H1 (cell line): ENCODE data around the gene MAP2K1. TPM values are rescaled to one million over a fixed set of nuclear protein-coding genes. Genes with fewer than 3 reads are reported as not detected.

ENCODE experiments used
- EZH2 ChIP-seq: fragments of 200-600 bp; sonication (generic); IDR thresholded peaks from 2 replicates; pipeline ENCODE4 v1.7.1; 2012; ENCODE audit warnings: low read depth, mild to moderate bottlenecking, moderate library complexity, low read length, inconsistent platforms; ENCODE audit not compliant: severe bottlenecking
- GTF2F1 ChIP-seq: IDR thresholded peaks from 2 replicates; pipeline ENCODE4 v1.6.1; 2012; ENCODE audit warnings: low read depth, low read length, improper control_type of control experiment, borderline replicate concordance
- KDM4A ChIP-seq: IDR thresholded peaks from one replicate; pipeline ENCODE4 v1.7.1; 2012; ENCODE audit warnings: low read depth, mild to moderate bottlenecking, moderate library complexity, low read length, inconsistent platforms; ENCODE audit not compliant: severe bottlenecking
- NRF1 ChIP-seq: IDR thresholded peaks from 2 replicates; pipeline ENCODE4 v1.6.1; 2011; ENCODE audit warnings: mild to moderate bottlenecking, low read depth, low read length, improper control_type of control experiment
- SP1 ChIP-seq: IDR thresholded peaks from 2 replicates; pipeline ENCODE4 v1.6.1; 2011; ENCODE audit warnings: low read depth, low read length
- TCF12 ChIP-seq: IDR thresholded peaks from 2 replicates; pipeline ENCODE4 v1.6.1; 2011; ENCODE audit warnings: low read depth, mild to moderate bottlenecking, low read length
- YY1 ChIP-seq: IDR thresholded peaks from 2 replicates; pipeline ENCODE4 v1.6.1; 2011; ENCODE audit warnings: low read depth, mild to moderate bottlenecking, low read length
- polyA plus RNA-seq, 7 experiments: library from polyadenylated mRNA; depleted of rRNA in 3 of 7; stranded (reverse) in 5 of 7; unstranded in 2 of 7; fragments of >200 nt in 5 of 7; fragments of 200-250 nt in 2 of 7; gene quantifications; 1 replicate in 5 of 7; 2 replicates in 1 of 7; 4 replicates in 1 of 7; pipeline versions ENCODE4 v1.2.1 to v1.2.3, GENCODE V29; 2011 to 2013; ENCODE audit warnings: missing spikeins in 2 of 7, mixed read lengths in 2 of 7
- total RNA-seq: library from RNA; stranded (reverse); fragmentation: NEBNext Ultra II Directional; extraction: Animal tissue kit (Norgen Biotek cat#: 25700); gene quantifications from 2 replicates; pipeline ENCODE4 v1.2.1, GENCODE V29; 2021
- TF ChIP-seq, protein P1 (sequence below): IDR thresholded peaks from 2 replicates; pipeline ENCODE4 v1.6.1; 2012; ENCODE audit warnings: inconsistent platforms
- TF ChIP-seq, protein P2 (sequence below): fragments of 300-600 bp; sonication (generic); IDR thresholded peaks from 2 replicates; pipeline ENCODE4 v1.7.1; 2012; ENCODE audit warnings: low read length, moderate library complexity, mild to moderate bottlenecking, inconsistent platforms; ENCODE audit not compliant: insufficient replicate concordance

Gene MAP2K1
- total and polyA plus RNA-seq, 2 of the 8 experiments (the other 6 are each of a cell fraction or from before 2014, with no cell fraction given), result 54.7 to 78.2 TPM

DNA sequence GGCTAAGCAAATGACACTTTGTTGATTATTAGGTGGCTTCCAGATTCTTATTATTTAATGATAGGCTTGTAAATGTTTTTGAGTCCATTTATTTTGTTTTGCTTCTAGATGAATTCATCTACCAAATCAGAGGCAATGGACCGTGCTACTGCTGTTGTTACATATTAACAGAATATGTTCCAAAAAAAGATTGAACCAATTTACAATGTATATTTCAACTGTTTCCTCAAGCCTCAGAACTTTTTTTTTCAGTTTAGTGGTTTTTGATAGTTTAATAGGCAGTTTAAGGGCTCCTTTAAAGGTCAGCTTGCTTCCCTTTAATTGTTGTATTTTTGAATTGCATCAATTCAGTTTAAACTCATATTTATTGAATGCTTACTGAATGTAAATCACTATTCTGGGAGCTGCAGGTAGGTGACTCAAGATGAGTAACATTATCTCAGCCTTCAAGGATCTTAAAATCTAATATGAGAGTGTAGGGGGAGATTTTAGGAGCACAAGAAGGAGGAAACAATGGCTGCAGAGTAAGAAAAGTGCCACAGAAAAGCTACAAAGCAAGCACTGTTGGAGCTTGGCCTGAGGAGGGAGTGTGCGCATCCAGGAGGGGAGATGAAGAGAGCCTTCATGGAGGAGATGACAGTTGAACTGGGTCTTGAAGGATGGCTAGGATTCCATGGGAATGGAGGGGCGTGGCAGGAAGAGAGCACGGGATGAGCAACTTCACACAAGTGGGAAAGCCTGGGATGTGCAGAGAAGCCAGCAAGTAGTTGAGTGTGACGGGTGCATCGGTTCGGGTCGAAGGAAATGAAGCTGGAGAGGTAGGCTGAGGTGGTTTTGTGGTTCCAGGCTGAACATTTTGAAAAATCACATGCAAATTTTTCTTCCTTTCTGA is 14.7 kb downstream of the MAP2K1 start (continued):
- no peak for TF ChIP-seq GTF2F1
- TF ChIP-seq NRF1, result no peak
- TF ChIP-seq, protein P1, sequence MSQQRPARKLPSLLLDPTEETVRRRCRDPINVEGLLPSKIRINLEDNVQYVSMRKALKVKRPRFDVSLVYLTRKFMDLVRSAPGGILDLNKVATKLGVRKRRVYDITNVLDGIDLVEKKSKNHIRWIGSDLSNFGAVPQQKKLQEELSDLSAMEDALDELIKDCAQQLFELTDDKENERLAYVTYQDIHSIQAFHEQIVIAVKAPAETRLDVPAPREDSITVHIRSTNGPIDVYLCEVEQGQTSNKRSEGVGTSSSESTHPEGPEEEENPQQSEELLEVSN, result no peak
- no peak for TF ChIP-seq TCF12
- TF ChIP-seq, protein P2, sequence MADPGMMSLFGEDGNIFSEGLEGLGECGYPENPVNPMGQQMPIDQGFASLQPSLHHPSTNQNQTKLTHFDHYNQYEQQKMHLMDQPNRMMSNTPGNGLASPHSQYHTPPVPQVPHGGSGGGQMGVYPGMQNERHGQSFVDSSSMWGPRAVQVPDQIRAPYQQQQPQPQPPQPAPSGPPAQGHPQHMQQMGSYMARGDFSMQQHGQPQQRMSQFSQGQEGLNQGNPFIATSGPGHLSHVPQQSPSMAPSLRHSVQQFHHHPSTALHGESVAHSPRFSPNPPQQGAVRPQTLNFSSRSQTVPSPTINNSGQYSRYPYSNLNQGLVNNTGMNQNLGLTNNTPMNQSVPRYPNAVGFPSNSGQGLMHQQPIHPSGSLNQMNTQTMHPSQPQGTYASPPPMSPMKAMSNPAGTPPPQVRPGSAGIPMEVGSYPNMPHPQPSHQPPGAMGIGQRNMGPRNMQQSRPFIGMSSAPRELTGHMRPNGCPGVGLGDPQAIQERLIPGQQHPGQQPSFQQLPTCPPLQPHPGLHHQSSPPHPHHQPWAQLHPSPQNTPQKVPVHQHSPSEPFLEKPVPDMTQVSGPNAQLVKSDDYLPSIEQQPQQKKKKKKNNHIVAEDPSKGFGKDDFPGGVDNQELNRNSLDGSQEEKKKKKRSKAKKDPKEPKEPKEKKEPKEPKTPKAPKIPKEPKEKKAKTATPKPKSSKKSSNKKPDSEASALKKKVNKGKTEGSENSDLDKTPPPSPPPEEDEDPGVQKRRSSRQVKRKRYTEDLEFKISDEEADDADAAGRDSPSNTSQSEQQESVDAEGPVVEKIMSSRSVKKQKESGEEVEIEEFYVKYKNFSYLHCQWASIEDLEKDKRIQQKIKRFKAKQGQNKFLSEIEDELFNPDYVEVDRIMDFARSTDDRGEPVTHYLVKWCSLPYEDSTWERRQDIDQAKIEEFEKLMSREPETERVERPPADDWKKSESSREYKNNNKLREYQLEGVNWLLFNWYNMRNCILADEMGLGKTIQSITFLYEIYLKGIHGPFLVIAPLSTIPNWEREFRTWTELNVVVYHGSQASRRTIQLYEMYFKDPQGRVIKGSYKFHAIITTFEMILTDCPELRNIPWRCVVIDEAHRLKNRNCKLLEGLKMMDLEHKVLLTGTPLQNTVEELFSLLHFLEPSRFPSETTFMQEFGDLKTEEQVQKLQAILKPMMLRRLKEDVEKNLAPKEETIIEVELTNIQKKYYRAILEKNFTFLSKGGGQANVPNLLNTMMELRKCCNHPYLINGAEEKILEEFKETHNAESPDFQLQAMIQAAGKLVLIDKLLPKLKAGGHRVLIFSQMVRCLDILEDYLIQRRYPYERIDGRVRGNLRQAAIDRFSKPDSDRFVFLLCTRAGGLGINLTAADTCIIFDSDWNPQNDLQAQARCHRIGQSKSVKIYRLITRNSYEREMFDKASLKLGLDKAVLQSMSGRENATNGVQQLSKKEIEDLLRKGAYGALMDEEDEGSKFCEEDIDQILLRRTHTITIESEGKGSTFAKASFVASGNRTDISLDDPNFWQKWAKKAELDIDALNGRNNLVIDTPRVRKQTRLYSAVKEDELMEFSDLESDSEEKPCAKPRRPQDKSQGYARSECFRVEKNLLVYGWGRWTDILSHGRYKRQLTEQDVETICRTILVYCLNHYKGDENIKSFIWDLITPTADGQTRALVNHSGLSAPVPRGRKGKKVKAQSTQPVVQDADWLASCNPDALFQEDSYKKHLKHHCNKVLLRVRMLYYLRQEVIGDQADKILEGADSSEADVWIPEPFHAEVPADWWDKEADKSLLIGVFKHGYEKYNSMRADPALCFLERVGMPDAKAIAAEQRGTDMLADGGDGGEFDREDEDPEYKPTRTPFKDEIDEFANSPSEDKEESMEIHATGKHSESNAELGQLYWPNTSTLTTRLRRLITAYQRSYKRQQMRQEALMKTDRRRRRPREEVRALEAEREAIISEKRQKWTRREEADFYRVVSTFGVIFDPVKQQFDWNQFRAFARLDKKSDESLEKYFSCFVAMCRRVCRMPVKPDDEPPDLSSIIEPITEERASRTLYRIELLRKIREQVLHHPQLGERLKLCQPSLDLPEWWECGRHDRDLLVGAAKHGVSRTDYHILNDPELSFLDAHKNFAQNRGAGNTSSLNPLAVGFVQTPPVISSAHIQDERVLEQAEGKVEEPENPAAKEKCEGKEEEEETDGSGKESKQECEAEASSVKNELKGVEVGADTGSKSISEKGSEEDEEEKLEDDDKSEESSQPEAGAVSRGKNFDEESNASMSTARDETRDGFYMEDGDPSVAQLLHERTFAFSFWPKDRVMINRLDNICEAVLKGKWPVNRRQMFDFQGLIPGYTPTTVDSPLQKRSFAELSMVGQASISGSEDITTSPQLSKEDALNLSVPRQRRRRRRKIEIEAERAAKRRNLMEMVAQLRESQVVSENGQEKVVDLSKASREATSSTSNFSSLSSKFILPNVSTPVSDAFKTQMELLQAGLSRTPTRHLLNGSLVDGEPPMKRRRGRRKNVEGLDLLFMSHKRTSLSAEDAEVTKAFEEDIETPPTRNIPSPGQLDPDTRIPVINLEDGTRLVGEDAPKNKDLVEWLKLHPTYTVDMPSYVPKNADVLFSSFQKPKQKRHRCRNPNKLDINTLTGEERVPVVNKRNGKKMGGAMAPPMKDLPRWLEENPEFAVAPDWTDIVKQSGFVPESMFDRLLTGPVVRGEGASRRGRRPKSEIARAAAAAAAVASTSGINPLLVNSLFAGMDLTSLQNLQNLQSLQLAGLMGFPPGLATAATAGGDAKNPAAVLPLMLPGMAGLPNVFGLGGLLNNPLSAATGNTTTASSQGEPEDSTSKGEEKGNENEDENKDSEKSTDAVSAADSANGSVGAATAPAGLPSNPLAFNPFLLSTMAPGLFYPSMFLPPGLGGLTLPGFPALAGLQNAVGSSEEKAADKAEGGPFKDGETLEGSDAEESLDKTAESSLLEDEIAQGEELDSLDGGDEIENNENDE, result no peak
- no peak for TF ChIP-seq SP1
- no peak for TF ChIP-seq KDM4A
- TF ChIP-seq EZH2, result no peak
- TF ChIP-seq YY1, result 0 out of 2 replicates have a peak, but pooled peaks have one; percentile 22
